HepG2 (cell line): Measurements from ENCODE around the gene TRMT112. TPM values are rescaled to one million over a fixed set of nuclear protein-coding genes. Genes with fewer than 3 reads are reported as not detected.

ENCODE experiments used
- BCL3 ChIP-seq: sonication (generic); formaldehyde crosslinking; IDR thresholded peaks from 2 replicates; pipeline ENCODE4 v1.5.1; 2020; ENCODE audit warnings: mild to moderate bottlenecking, missing genetic modification reagents, moderate library complexity
- CEBPB ChIP-seq: IDR thresholded peaks from 2 replicates; pipeline ENCODE4 v1.6.1; 2011; ENCODE audit warnings: low read depth, low read length, improper control_type of control experiment, borderline replicate concordance
- CHCHD3 ChIP-seq: sonication (generic); formaldehyde crosslinking; IDR thresholded peaks from 2 replicates; pipeline ENCODE4 v1.8.0; 2022; ENCODE audit warnings: mild to moderate bottlenecking, missing genetic modification reagents, moderate library complexity
- CHD2 ChIP-seq: IDR thresholded peaks from 2 replicates; pipeline ENCODE4 v1.6.1; 2011; ENCODE audit warnings: low read depth, low read length, improper control_type of control experiment
- GATA4 ChIP-seq: sonication (generic); IDR thresholded peaks from 2 replicates; pipeline ENCODE4 v1.6.1; 2016; ENCODE audit warnings: antibody characterized with exemption, low read depth, borderline replicate concordance
- HNRNPUL1 ChIP-seq: fragments of 200-400 bp; formaldehyde crosslinking; IDR thresholded peaks from 2 replicates; pipeline ENCODE4 v1.6.1; 2017; ENCODE audit warnings: low read depth, mild to moderate bottlenecking, low read length, moderate library complexity
- JARID2 ChIP-seq: sonication (generic); formaldehyde crosslinking; IDR thresholded peaks from 2 replicates; pipeline ENCODE4 v1.8.1; 2023; ENCODE audit warnings: missing genetic modification reagents, inconsistent platforms; ENCODE audit not compliant: insufficient replicate concordance
- KDM3A ChIP-seq: IDR thresholded peaks from 2 replicates; pipeline ENCODE4 v1.6.1; 2018; ENCODE audit warnings: low read depth, missing compliant biosample characterization
- MED13 ChIP-seq: sonication (generic); formaldehyde crosslinking; IDR thresholded peaks from 2 replicates; pipeline ENCODE4 v1.5.0; 2020; ENCODE audit warnings: missing genetic modification reagents
- MTF1 ChIP-seq: sonication (generic); formaldehyde crosslinking; IDR thresholded peaks from 2 replicates; pipeline ENCODE4 v1.5.0; 2020; ENCODE audit warnings: missing genetic modification reagents
- NFRKB ChIP-seq: fragments of 450-650 bp; IDR thresholded peaks from 2 replicates; pipeline ENCODE4 v1.6.1; 2017
- PBX3 ChIP-seq: sonication (generic); formaldehyde crosslinking; IDR thresholded peaks from 2 replicates; pipeline ENCODE4 v1.8.1; 2023; ENCODE audit warnings: missing genetic modification reagents, inconsistent platforms, borderline replicate concordance
- RBM22 ChIP-seq: fragments of 200-400 bp; formaldehyde crosslinking; optimal IDR thresholded peaks from 2 replicates; pipeline ENCODE3; 2017; ENCODE audit warnings: mild to moderate bottlenecking, low read length, moderate library complexity
- RELA ChIP-seq: sonication (generic); formaldehyde crosslinking; IDR thresholded peaks from 2 replicates; pipeline ENCODE4 v1.4.0; 2020; ENCODE audit warnings: missing genetic modification reagents
- SIX1 ChIP-seq: sonication (generic); formaldehyde crosslinking; IDR thresholded peaks from 2 replicates; pipeline ENCODE4 v1.4.0; 2020; ENCODE audit warnings: missing genetic modification reagents, borderline replicate concordance
- SMYD3 ChIP-seq: sonication (generic); formaldehyde crosslinking; IDR thresholded peaks from 2 replicates; pipeline ENCODE4 v1.8.1; 2023; ENCODE audit warnings: mild to moderate bottlenecking, missing genetic modification reagents
- SNAI1 ChIP-seq: sonication (generic); formaldehyde crosslinking; IDR thresholded peaks from 2 replicates; pipeline ENCODE4 v1.5.0; 2020; ENCODE audit warnings: mild to moderate bottlenecking, missing genetic modification reagents, borderline replicate concordance
- ZFP36L2 ChIP-seq: sonication (generic); formaldehyde crosslinking; IDR thresholded peaks from 2 replicates; pipeline ENCODE4 v1.4.0; 2020; ENCODE audit warnings: missing genetic modification reagents
- ZNF207 ChIP-seq: fragments of 450-650 bp; IDR thresholded peaks from 2 replicates; pipeline ENCODE4 v1.6.1; 2016; ENCODE audit warnings: antibody characterized with exemption, borderline replicate concordance
- ZNF431 ChIP-seq: sonication (generic); formaldehyde crosslinking; IDR thresholded peaks from 2 replicates; pipeline ENCODE4 v1.9.0; 2022; ENCODE audit warnings: missing genetic modification reagents, low read depth, mild to moderate bottlenecking, borderline replicate concordance
- ZNF530 ChIP-seq: sonication (generic); formaldehyde crosslinking; IDR thresholded peaks from 2 replicates; pipeline ENCODE4 v1.5.0; 2020; ENCODE audit warnings: low read depth, mild to moderate bottlenecking, missing genetic modification reagents
- ZNF577 ChIP-seq: sonication (generic); formaldehyde crosslinking; IDR thresholded peaks from 2 replicates; pipeline ENCODE4 v1.4.0; 2020; ENCODE audit warnings: mild to moderate bottlenecking, low read depth, missing genetic modification reagents, borderline replicate concordance
- ZNF598 ChIP-seq: sonication (generic); formaldehyde crosslinking; IDR thresholded peaks from 2 replicates; pipeline ENCODE4 v1.5.1; 2020; ENCODE audit warnings: mild to moderate bottlenecking, missing genetic modification reagents, borderline replicate concordance
- ZNF605 ChIP-seq: sonication (generic); formaldehyde crosslinking; IDR thresholded peaks from 2 replicates; pipeline ENCODE4 v1.8.0; 2022; ENCODE audit warnings: mild to moderate bottlenecking, missing genetic modification reagents
- ZNF670 ChIP-seq: sonication (generic); formaldehyde crosslinking; IDR thresholded peaks from 2 replicates; pipeline ENCODE4 v1.8.0; 2022; ENCODE audit warnings: mild to moderate bottlenecking, missing genetic modification reagents, borderline replicate concordance
- ZNF709 ChIP-seq: sonication (generic); formaldehyde crosslinking; IDR thresholded peaks from 2 replicates; pipeline ENCODE4 v1.5.0; 2020; ENCODE audit warnings: mild to moderate bottlenecking, missing genetic modification reagents
- ZNF775 ChIP-seq: sonication (generic); formaldehyde crosslinking; IDR thresholded peaks from 2 replicates; pipeline ENCODE4 v1.4.0; 2020; ENCODE audit warnings: missing genetic modification reagents, mild to moderate bottlenecking, moderate library complexity, borderline replicate concordance
- ZNF879 ChIP-seq: sonication (generic); formaldehyde crosslinking; IDR thresholded peaks from 2 replicates; pipeline ENCODE4 v1.8.1; 2023; ENCODE audit warnings: missing genetic modification reagents
- polyA plus RNA-seq, 8 experiments: library from polyadenylated mRNA; depleted of rRNA in 3 of 8; stranded (reverse) in 7 of 8; unstranded in 1 of 8; fragments of >200 nt; fragmentation: Illumina TruSeq in 4 of 8; extraction: Trizol in 4 of 8; gene quantifications; 2 replicates each; pipeline versions ENCODE4 v1.2.1 to v1.2.3, GENCODE V29; 2011 to 2016; ENCODE audit warnings: low read depth in 4 of 8, missing spikeins in 1 of 8, mixed read lengths in 1 of 8; ENCODE audit not compliant: insufficient read depth in 1 of 8
- total RNA-seq, 5 experiments: library from RNA; depleted of rRNA; stranded (reverse); fragments of >200 nt; fragmentation: Illumina TruSeq; extraction: Trizol; gene quantifications; 2 replicates each; pipeline ENCODE4 v1.2.3, GENCODE V29; 2016; ENCODE audit warnings: low read depth in 1 of 5

Gene TRMT112
- total and polyA plus RNA-seq, 2 of the 13 experiments (the other 11 are each of a cell fraction or from before 2014, with no cell fraction given): 186 to 409 TPM

GRCh38 chr11:64269540-64270220 lies 47.7 kb downstream of the TRMT112 start (continued):
- TF ChIP-seq JARID2 (CRISPR knock-in tag): no peak
- TF ChIP-seq ZNF709: no peak
- no peak for TF ChIP-seq ZNF207
- no peak for TF ChIP-seq ZFP36L2 (CRISPR knock-in tag)
- peak; percentile 21; the same call in 1 of the 2 replicates for TF ChIP-seq SMYD3
- TF ChIP-seq ZNF775 (CRISPR knock-in tag): no peak
- TF ChIP-seq RELA: peak; percentile 55; the same call in 1 of the 2 replicates
- no peak for TF ChIP-seq HNRNPUL1
- TF ChIP-seq RBM22: no peak
- no peak for TF ChIP-seq CHD2
- TF ChIP-seq ZNF605 (CRISPR knock-in tag): no peak
- TF ChIP-seq ZNF670: peak; percentile 71; the same call in 1 of the 2 replicates
- TF ChIP-seq ZNF577: no peak
- no peak for TF ChIP-seq MED13 (CRISPR knock-in tag)
- no peak for TF ChIP-seq ZNF879 (CRISPR knock-in tag)
- TF ChIP-seq SIX1 (CRISPR knock-in tag): peak; percentile 58
- no peak for TF ChIP-seq ZNF598
- no peak for TF ChIP-seq SNAI1 (CRISPR knock-in tag)
- TF ChIP-seq MTF1 (CRISPR knock-in tag): no peak
- TF ChIP-seq CEBPB: peak; percentile 94
- TF ChIP-seq PBX3: no peak
- TF ChIP-seq BCL3 (CRISPR knock-in tag): 0 out of 2 replicates have a peak, but pooled peaks have one; percentile 1
- TF ChIP-seq ZNF530 (CRISPR knock-in tag): no peak
- no peak for TF ChIP-seq ZNF431
- no peak for TF ChIP-seq CHCHD3 (CRISPR knock-in tag)
- TF ChIP-seq KDM3A (CRISPR knock-in tag): no peak
- no peak for TF ChIP-seq GATA4
- TF ChIP-seq NFRKB: no peak
